ENCODE measurements around the gene ZBTB20. TPM values are rescaled to one million over a fixed set of nuclear protein-coding genes. Genes with fewer than 3 reads are reported as not detected.

ZBTB20 gene
- total and polyA plus RNA-seq, 7 donors: 0.40 to 74.9 (median 41.7) TPM

GRCh38 chr3:114379266-114379665 lies 767.8 kb downstream of the ZBTB20 start:
- no peaks in the 10 kb centered on the region for H3K27me3 ChIP-seq (ENCODE audit: insufficient read depth in 3 of 3, low read length in 2 of 3)
- no peak for DNase-seq
- intact Hi-C loops (cut with DNase I): loop anchor here in 1 of 2 donors (10.0 kb wide), 1 partner anchor 706 kb away; no protein-coding TSS in a partner anchor
- peaks cover 76% of the 10 kb centered on the region for H3K4me1 ChIP-seq
- peaks cover 0 to 30% of the 10 kb centered on the region in 2 donors for H3K36me3 ChIP-seq (ENCODE audit: insufficient read depth in 1 of 2, low read depth in 1 of 2)
- WGBS, 3 donors: 17 to 31% (median 20%) methylated on average over 4 of the region's 4 CpGs
- H3K9me3 ChIP-seq: no peaks in the 10 kb centered on the region
- ATAC-seq: no peak
- H3K4me3 ChIP-seq: no peak overlapping the region
- no peak for TF ChIP-seq CTCF (IDR thresholded peaks at IDR 0.05)
- peak overlapping the region; percentile 51 for H3K27ac ChIP-seq

GRCh38 chr3:114378760-114379159 lies 768.3 kb downstream of the ZBTB20 start:
- H3K27me3 ChIP-seq (ENCODE audit: insufficient read depth in 3 of 3, low read length in 2 of 3): no peaks in the 10 kb centered on the region
- DNase-seq (no peak), ATAC-seq (no peak)
- H3K4me1 ChIP-seq: peaks cover 81% of the 10 kb centered on the region
- H3K4me3 ChIP-seq: no peak overlapping the region
- TF ChIP-seq CTCF (IDR thresholded peaks at IDR 0.05): no peak
- no peaks in the 10 kb centered on the region for H3K9me3 ChIP-seq
- 57 to 81% (median 65%) methylated on average over 5 of the region's 5 CpGs for WGBS, 3 donors
- intact Hi-C loops (cut with DNase I): loop anchor here in 1 of 2 donors (10.0 kb wide), 1 partner anchor 706 kb away; no protein-coding TSS in a partner anchor
- peaks cover 0 to 30% of the 10 kb centered on the region in 2 donors for H3K36me3 ChIP-seq (ENCODE audit: insufficient read depth in 1 of 2, low read depth in 1 of 2)
- H3K27ac ChIP-seq: peak overlapping the region; percentile 7

GRCh38 chr3:114377426-114377825 lies 769.7 kb downstream of the ZBTB20 start:
- intact Hi-C loops (cut with DNase I): loop anchor here in 1 of 2 donors (10.0 kb wide), 1 partner anchor 707 kb away; no protein-coding TSS in a partner anchor
- H3K27ac ChIP-seq: no peak overlapping the region
- H3K36me3 ChIP-seq (ENCODE audit: insufficient read depth in 1 of 2, low read depth in 1 of 2): peaks cover 0 to 30% of the 10 kb centered on the region in 2 donors
- no peaks in the 10 kb centered on the region for H3K9me3 ChIP-seq
- H3K27me3 ChIP-seq (ENCODE audit: insufficient read depth in 3 of 3, low read length in 2 of 3): no peaks in the 10 kb centered on the region
- no peak for ATAC-seq
- H3K4me3 ChIP-seq: no peak overlapping the region
- WGBS, 3 donors: 80 to 93% (median 85%) methylated on average over 4 of the region's 4 CpGs
- peaks cover 78% of the 10 kb centered on the region for H3K4me1 ChIP-seq
- TF ChIP-seq CTCF (IDR thresholded peaks at IDR 0.05): no peak
- no peak for DNase-seq

GRCh38 chr3:114376516-114377185 lies 770.4 kb downstream of the ZBTB20 start:
- intact Hi-C loops (cut with DNase I): loop anchor here in 1 of 2 donors (10.0 kb wide), 1 partner anchor 708 kb away; no protein-coding TSS in a partner anchor
- peaks cover 80% of the 10 kb centered on the region for H3K4me1 ChIP-seq
- peaks cover 0 to 30% of the 10 kb centered on the region in 2 donors for H3K36me3 ChIP-seq (ENCODE audit: insufficient read depth in 1 of 2, low read depth in 1 of 2)
- no peak overlapping the region for H3K27ac ChIP-seq
- 84 to 93% (median 89%) methylated on average over 8 of the region's 8 CpGs for WGBS, 3 donors
- no peak for ATAC-seq
- H3K27me3 ChIP-seq (ENCODE audit: insufficient read depth in 3 of 3, low read length in 2 of 3): no peaks in the 10 kb centered on the region
- H3K4me3 ChIP-seq: no peak overlapping the region
- no peaks in the 10 kb centered on the region for H3K9me3 ChIP-seq
- TF ChIP-seq CTCF (IDR thresholded peaks at IDR 0.05): no peak
- DNase-seq: no peak

All from psoas muscle (tissue), 8 donors.